ENCODE data around the gene OTOG.
"Not testable (repeated sequence)": the region's sequence is repeated elsewhere in the genome, so short reads cannot be mapped to it uniquely, and the experiment has no call there.

GRCh38 chr11:17622711-17623110 is 75.7 kb downstream of the OTOG start:
- TF ChIP-seq ZNF384 (IDR thresholded peaks at IDR 0.05); FOXM1 (IDR thresholded peaks at IDR 0.05; ENCODE audit: borderline replicate concordance); FOXK2 (IDR thresholded peaks at IDR 0.05); BHLHE40 (IDR thresholded peaks at IDR 0.05; ENCODE audit: borderline replicate concordance); TARDBP (IDR thresholded peaks at IDR 0.05); NFRKB (IDR thresholded peaks at IDR 0.05); FOXA1 (IDR thresholded peaks at IDR 0.05); LEF1 (IDR thresholded peaks at IDR 0.05; ENCODE audit: borderline replicate concordance): not testable (repeated sequence)

Data from HEK293T (cell line).